ENCODE data around the gene GREB1L. TPM values are rescaled to one million over a fixed set of nuclear protein-coding genes. Genes with fewer than 3 reads are reported as not detected.

GREB1L gene
- total and polyA plus RNA-seq, 2 experiments from 2014 or later, result 14.0 to 16.8 TPM

DNA sequence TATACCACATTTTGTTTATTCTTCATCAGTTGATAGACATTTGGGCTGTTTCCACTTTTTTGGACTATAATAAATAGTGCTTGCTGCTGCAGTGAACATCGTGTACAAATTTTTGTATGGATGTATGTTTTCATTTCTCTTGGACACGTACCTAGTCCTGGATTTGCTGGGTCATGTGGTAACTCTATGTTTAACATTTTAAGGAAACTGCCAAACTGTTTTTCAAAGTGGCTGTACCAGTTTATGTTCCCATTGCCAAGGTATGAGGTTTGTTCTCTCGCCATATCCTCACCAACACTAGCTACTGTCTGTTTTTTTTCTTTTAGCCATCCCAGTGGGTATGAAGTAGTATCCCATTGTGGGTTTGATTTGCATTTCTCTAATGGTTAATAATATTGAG, 42.5 kb downstream of the GREB1L start:
- no peak overlapping the region for H2AFZ ChIP-seq
- no peaks in the 10 kb centered on the region for H3K4me1 ChIP-seq (ENCODE audit: insufficient read depth)
- no peaks in the 10 kb centered on the region for H3K9me3 ChIP-seq (ENCODE audit: low read depth)
- H3K27me3 ChIP-seq, result no peaks in the 10 kb centered on the region
- H3K36me3 ChIP-seq (replicated peaks; ENCODE audit: insufficient read depth, low read depth), result no peaks in the 10 kb centered on the region
- H3K4me2 ChIP-seq, result no peak overlapping the region
- H3K79me2 ChIP-seq, result no peaks in the 10 kb centered on the region
- no peak overlapping the region for H3K27ac ChIP-seq
- H4K20me1 ChIP-seq (ENCODE audit: insufficient read depth, poor library complexity, severe bottlenecking), result no peaks in the 10 kb centered on the region
- no peak for DNase-seq (ENCODE audit: low spot score)
- TF ChIP-seq, protein P1, sequence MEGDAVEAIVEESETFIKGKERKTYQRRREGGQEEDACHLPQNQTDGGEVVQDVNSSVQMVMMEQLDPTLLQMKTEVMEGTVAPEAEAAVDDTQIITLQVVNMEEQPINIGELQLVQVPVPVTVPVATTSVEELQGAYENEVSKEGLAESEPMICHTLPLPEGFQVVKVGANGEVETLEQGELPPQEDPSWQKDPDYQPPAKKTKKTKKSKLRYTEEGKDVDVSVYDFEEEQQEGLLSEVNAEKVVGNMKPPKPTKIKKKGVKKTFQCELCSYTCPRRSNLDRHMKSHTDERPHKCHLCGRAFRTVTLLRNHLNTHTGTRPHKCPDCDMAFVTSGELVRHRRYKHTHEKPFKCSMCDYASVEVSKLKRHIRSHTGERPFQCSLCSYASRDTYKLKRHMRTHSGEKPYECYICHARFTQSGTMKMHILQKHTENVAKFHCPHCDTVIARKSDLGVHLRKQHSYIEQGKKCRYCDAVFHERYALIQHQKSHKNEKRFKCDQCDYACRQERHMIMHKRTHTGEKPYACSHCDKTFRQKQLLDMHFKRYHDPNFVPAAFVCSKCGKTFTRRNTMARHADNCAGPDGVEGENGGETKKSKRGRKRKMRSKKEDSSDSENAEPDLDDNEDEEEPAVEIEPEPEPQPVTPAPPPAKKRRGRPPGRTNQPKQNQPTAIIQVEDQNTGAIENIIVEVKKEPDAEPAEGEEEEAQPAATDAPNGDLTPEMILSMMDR (IDR thresholded peaks at IDR 0.05; ENCODE audit: poor library complexity), result no peak
- no peak for TF ChIP-seq EZH2 (IDR thresholded peaks at IDR 0.05; ENCODE audit: borderline replicate concordance)
- TF ChIP-seq EZH2phosphoT487 (IDR thresholded peaks at IDR 0.05; ENCODE audit: low read depth, severe bottlenecking, unreplicated experiment), result no peak
- 91% methylated on average over 3 of the region's 3 CpGs for WGBS (ENCODE audit: low lambda C conversion rate, missing lambda C conversion rate)
- H3K4me3 ChIP-seq, result no peak overlapping the region
- no peaks in the 10 kb centered on the region for H3K9me2 ChIP-seq (replicated peaks; ENCODE audit: insufficient read depth)

DNA sequence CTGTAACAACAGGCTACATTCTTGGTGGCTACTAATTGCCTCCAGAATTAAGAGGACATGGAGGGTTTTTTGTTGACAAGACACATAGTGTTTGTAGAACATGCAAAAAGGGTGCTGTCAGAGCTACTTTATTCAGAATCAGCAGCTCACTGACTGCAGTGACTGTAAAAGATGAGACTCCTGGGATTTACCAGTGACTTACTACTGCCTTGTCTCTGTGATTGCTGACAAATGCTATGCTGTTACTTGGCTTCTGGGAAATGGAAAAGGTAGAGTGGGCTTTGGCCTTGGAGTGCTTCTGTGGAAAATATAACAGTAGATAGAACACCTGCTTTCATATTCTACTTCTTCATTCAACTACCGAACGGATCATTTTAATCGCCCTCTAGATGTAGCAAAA, 47.8 kb downstream of the GREB1L start:
- no peaks in the 10 kb centered on the region for H3K9me3 ChIP-seq (ENCODE audit: low read depth)
- H3K27ac ChIP-seq, result no peak overlapping the region
- H3K4me3 ChIP-seq, result no peak overlapping the region
- H3K27me3 ChIP-seq, result no peaks in the 10 kb centered on the region
- H3K9me2 ChIP-seq (replicated peaks; ENCODE audit: insufficient read depth), result no peaks in the 10 kb centered on the region
- H3K79me2 ChIP-seq, result no peaks in the 10 kb centered on the region
- H3K4me1 ChIP-seq (ENCODE audit: insufficient read depth), result no peaks in the 10 kb centered on the region
- DNase-seq (ENCODE audit: low spot score), result no peak
- H2AFZ ChIP-seq, result no peak overlapping the region
- H3K36me3 ChIP-seq (replicated peaks; ENCODE audit: insufficient read depth, low read depth), result no peaks in the 10 kb centered on the region
- H3K4me2 ChIP-seq, result no peak overlapping the region
- 99% methylated on average over 3 of the region's 3 CpGs for WGBS (ENCODE audit: low lambda C conversion rate, missing lambda C conversion rate)
- no peaks in the 10 kb centered on the region for H4K20me1 ChIP-seq (ENCODE audit: insufficient read depth, poor library complexity, severe bottlenecking)
- no peak for TF ChIP-seq EZH2 (IDR thresholded peaks at IDR 0.05; ENCODE audit: borderline replicate concordance)
- no peak for TF ChIP-seq EZH2phosphoT487 (IDR thresholded peaks at IDR 0.05; ENCODE audit: low read depth, severe bottlenecking, unreplicated experiment)
- TF ChIP-seq, protein P1 (IDR thresholded peaks at IDR 0.05; ENCODE audit: poor library complexity), result no peak

DNA sequence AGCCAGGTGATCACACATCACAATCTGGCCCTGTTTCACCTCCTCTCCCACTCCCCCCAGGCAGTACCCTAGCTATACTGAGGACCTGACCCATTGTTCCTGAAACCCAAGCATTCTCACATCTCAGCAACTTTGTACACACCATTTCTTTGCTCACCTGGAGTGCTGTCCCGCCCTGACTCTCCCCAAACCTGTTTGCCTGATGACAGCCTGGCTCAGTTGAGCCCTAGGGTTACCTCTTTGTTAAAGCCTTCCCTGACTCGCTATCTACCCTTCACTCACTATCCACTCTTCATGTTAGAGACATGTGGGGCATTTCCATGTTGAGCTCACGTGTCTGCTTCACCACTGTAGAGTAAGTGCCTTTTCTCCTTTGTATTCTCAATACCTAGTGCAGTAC, 49.1 kb downstream of the GREB1L start:
- no peaks in the 10 kb centered on the region for H4K20me1 ChIP-seq (ENCODE audit: insufficient read depth, poor library complexity, severe bottlenecking)
- H3K79me2 ChIP-seq, result no peaks in the 10 kb centered on the region
- H3K4me2 ChIP-seq, result no peak overlapping the region
- no peak overlapping the region for H3K4me3 ChIP-seq
- no peak overlapping the region for H3K27ac ChIP-seq
- H3K36me3 ChIP-seq (replicated peaks; ENCODE audit: insufficient read depth, low read depth), result no peaks in the 10 kb centered on the region
- H3K9me3 ChIP-seq (ENCODE audit: low read depth), result no peaks in the 10 kb centered on the region
- H2AFZ ChIP-seq, result no peak overlapping the region
- no peak for DNase-seq (ENCODE audit: low spot score)
- H3K4me1 ChIP-seq (ENCODE audit: insufficient read depth), result no peaks in the 10 kb centered on the region
- 77% methylated on average over 3 of the region's 3 CpGs for WGBS (ENCODE audit: low lambda C conversion rate, missing lambda C conversion rate)
- no peaks in the 10 kb centered on the region for H3K9me2 ChIP-seq (replicated peaks; ENCODE audit: insufficient read depth)
- no peaks in the 10 kb centered on the region for H3K27me3 ChIP-seq
- TF ChIP-seq EZH2 (IDR thresholded peaks at IDR 0.05; ENCODE audit: borderline replicate concordance) (no peak), EZH2phosphoT487 (IDR thresholded peaks at IDR 0.05; ENCODE audit: low read depth, severe bottlenecking, unreplicated experiment) (no peak)

DNA sequence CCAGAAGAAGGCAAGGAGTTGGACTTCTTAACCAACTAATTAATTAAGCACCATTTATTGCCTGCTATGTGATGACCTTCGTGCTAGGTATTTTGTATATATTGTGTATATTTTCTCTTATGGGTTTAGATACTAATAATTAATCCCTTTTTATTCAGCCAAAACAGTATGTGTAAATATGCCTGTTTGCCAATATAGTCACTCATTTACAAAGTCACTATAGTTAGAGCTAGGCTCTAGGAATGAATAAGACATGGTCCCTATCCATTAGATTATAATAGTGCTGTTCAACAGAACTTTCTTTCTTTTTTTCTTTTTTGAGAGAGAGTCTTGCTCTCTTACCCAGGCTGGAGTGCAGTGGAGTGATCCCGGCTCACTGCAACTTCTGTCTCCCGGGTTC, 51.4 kb downstream of the GREB1L start:
- Histone ChIP-seq H3K27me3 (no peaks in the 10 kb centered on the region), H3K27ac (no peak overlapping the region), H4K20me1 (ENCODE audit: insufficient read depth, poor library complexity, severe bottlenecking) (no peaks in the 10 kb centered on the region), H3K4me3 (no peak overlapping the region), H2AFZ (no peak overlapping the region), H3K4me1 (ENCODE audit: insufficient read depth) (no peaks in the 10 kb centered on the region), H3K36me3 (replicated peaks; ENCODE audit: insufficient read depth, low read depth) (no peaks in the 10 kb centered on the region), H3K9me2 (replicated peaks; ENCODE audit: insufficient read depth) (no peaks in the 10 kb centered on the region), H3K9me3 (ENCODE audit: low read depth) (no peaks in the 10 kb centered on the region), H3K79me2 (no peaks in the 10 kb centered on the region), H3K4me2 (no peak overlapping the region)
- no peak for DNase-seq (ENCODE audit: low spot score)
- no peak for TF ChIP-seq EZH2phosphoT487 (IDR thresholded peaks at IDR 0.05; ENCODE audit: low read depth, severe bottlenecking, unreplicated experiment)
- TF ChIP-seq, protein P1 (IDR thresholded peaks at IDR 0.05; ENCODE audit: poor library complexity), result no peak
- TF ChIP-seq EZH2 (IDR thresholded peaks at IDR 0.05; ENCODE audit: borderline replicate concordance), result no peak
- WGBS (ENCODE audit: low lambda C conversion rate, missing lambda C conversion rate), result 98% methylated on average over 3 of the region's 3 CpGs
